ENCODE data around the gene B4GALT1. TPM values are rescaled to one million over a fixed set of nuclear protein-coding genes. Genes with fewer than 3 reads are reported as not detected.
A peak's percentile ranks its signal among the peaks of the same experiment; 100 is the strongest.
"Not testable (repeated sequence)": the region's sequence is repeated elsewhere in the genome, so short reads cannot be mapped to it uniquely, and the experiment has no call there.

Gene B4GALT1
- total RNA-seq, 1 donor, result 41.0 TPM

DNA sequence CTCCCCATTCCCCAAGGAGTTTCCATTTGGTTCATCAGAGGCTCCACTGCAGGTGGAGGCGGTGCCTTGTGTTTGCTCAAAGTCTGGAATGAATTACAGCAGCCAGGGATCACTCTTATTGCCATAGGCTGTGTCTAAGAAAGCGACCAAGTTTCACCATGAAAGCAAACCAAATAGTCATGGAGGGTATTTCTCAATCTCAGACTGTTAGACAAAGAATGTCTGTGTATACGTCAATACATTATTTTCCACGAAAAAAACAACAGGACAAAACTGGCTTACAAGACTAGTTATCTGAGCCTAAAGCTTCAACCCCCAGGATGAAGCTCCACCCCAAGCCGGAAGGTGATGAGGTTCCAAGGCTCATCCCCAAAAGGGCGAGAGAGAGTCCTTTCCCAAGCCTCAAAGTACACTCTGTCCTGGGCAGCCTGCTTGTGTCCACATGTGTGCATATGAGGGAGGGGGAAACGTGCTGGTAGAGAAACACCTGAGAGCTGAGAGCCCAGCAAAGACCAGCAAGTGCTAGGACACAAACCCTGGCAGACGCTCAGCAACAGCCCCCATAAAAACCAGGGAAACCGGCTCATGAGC lies 4.3 kb downstream of the B4GALT1 start:
- H3K4me3 ChIP-seq (ENCODE audit: low read depth, low read length), result peak overlapping the region; percentile 99
- TF ChIP-seq, protein P1, sequence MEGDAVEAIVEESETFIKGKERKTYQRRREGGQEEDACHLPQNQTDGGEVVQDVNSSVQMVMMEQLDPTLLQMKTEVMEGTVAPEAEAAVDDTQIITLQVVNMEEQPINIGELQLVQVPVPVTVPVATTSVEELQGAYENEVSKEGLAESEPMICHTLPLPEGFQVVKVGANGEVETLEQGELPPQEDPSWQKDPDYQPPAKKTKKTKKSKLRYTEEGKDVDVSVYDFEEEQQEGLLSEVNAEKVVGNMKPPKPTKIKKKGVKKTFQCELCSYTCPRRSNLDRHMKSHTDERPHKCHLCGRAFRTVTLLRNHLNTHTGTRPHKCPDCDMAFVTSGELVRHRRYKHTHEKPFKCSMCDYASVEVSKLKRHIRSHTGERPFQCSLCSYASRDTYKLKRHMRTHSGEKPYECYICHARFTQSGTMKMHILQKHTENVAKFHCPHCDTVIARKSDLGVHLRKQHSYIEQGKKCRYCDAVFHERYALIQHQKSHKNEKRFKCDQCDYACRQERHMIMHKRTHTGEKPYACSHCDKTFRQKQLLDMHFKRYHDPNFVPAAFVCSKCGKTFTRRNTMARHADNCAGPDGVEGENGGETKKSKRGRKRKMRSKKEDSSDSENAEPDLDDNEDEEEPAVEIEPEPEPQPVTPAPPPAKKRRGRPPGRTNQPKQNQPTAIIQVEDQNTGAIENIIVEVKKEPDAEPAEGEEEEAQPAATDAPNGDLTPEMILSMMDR (IDR thresholded peaks at IDR 0.05; ENCODE audit: insufficient read depth, low read length), result no peak
- DNase-seq (ENCODE audit: low read depth), result peak; percentile 94

DNA sequence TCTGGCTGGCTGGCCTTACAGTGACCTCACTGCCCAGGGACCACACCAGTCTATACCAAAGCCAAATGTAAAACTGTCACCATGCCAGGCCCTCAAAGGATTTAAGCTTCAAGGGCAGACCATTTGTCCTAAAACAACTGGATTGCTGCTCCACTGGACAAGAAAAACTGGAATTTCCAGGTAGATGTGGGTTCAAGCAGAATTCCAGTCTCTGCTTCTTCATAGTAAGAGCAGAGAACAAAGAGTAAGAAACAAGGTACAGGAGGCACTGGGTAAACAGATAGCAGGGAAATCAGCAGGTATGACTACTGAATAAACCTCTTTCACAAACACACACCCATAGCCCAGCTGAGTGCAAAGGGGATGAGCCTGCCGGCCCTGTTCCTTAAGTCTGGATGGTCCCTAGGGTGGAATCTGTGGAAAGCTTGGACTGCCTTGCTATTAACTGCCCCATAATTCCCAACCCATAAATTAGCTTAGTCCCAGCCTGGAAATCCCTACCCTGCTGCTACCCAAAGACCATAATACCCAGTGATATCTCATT lies 5.5 kb downstream of the B4GALT1 start:
- DNase-seq (ENCODE audit: low read depth), result peak; percentile 63
- H3K4me3 ChIP-seq (ENCODE audit: low read depth, low read length), result peak overlapping the region; percentile 99
- TF ChIP-seq, protein P1 (IDR thresholded peaks at IDR 0.05; ENCODE audit: insufficient read depth, low read length), result no peak

DNA sequence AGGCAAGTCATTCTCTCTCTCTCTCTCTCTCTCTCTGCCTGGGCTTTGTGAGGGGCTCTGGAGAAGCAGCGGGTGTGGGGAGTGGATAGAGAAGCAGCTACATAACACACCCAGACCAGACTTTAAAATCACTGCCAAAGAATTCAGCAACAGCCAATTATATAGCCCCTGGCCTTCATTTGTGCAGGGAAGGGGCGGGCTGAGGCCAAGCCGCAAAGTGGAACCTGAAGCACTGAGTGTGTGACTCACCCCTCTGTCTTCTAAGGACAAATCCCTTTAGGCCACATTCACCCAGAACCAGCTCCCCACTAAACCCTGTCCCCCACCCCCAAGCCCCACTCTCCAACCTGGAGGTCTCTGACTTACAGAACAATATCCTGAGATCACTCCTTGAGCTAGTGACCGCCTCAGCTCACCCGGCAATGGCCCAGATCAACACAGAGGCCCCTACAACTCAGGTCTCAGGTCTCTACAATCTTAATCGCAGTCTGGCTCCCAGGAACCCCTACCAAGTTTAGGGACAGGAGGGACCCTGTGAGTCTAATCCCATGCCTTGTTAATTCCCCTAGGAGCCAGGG lies 6.0 kb downstream of the B4GALT1 start:
- peak; percentile 96 for DNase-seq (ENCODE audit: low read depth)
- TF ChIP-seq, protein P1 (IDR thresholded peaks at IDR 0.05; ENCODE audit: insufficient read depth, low read length), result no peak
- peak overlapping the region; percentile 99 for H3K4me3 ChIP-seq (ENCODE audit: low read depth, low read length)

DNA sequence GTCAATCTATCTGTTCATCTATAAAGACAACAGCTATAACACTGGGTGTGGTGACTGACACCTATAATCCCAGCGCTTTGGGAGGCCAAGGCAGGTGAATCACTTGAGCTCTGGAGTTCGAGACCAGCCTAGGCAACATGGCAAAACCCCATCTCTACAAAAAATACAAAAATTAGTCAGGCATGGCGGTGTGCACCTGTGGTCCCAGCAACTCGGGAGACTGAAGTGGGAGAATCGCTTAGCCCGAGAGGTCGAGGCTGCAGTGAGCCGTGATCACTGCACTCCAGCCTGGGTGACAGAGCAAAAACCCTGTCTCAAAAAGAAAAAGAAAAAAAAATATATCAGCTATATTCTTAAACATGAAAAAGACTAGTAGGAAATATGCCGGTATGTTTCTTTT lies 6.7 kb downstream of the B4GALT1 start:
- peak overlapping the region; percentile 27 for H3K4me3 ChIP-seq (ENCODE audit: low read depth, low read length)
- not testable (repeated sequence) for DNase-seq (ENCODE audit: low read depth)

DNA sequence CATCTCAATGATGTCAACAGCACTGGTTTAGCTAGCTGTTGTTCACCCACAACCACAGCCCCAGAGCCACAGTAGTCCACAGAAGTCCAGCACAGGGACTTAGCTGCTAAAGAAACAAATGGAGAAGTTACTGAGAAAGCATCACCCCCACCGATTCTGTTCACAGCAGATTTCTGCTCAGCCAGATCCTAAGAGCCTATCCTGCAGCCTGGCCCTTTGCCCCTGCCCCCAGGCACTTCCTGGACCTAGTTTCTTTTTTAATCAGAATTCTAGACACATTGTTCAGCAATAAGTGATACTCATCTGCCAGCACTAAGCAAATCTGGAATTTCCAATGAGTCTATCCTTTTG lies 7.4 kb downstream of the B4GALT1 start:
- peak overlapping the region; percentile 20 for H3K4me3 ChIP-seq (ENCODE audit: low read depth, low read length)
- peak; percentile 79 for DNase-seq (ENCODE audit: low read depth)

DNA sequence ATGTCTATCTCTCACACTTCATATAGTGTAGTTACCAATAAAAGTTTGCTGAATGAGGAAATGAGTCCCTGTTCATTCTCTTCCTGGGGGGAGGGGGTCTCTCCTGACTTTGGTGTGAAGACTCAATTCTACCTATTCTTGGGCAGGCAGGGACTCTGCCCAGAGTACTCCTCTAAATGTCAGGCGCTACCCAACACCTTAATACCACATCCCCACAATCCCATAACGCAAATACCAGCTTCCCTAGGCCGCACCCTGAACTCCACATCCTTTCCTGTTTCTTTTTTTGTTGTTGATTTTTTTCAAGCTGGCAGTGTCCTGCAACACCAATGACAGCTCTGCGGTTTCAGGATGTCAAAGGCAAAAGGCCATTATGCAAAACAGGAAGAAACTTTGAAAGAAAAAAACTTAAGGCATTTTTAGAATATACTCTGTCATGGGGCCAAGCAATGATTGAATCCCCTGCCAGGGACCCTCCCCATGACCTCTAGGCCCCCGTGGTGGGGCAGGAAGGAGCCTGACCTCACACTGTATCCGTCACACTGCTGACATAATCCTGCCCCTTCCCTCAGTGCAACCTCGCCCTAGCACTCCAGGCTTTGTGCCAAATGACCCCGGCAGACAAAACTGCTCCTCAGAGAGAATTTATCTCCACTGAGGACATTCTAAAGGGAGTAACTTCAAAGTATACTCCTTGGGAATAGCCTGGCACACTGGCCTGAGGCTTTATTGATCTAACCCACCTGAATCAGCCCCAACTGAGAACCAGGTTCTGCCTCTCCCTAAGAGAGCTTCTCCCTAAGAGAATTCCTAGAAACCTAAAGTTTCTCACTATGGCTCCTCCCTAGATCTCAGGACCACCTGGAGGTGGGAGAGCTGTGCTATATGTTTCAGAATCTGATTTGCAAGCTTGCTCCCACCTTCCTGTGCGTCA lies 8.0 kb downstream of the B4GALT1 start:
- peak overlapping the region; percentile 26 for H3K4me3 ChIP-seq (ENCODE audit: low read depth, low read length)
- DNase-seq (ENCODE audit: low read depth), result peak; percentile 70
- TF ChIP-seq, protein P1 (IDR thresholded peaks at IDR 0.05; ENCODE audit: insufficient read depth, low read length), result no peak

More for the DNA sequence above, 7.4 kb downstream of the B4GALT1 start:
- TF ChIP-seq, protein P1 (IDR thresholded peaks at IDR 0.05; ENCODE audit: insufficient read depth, low read length), result no peak
